ENCODE results near the gene CNGB1. TPM values are rescaled to one million over a fixed set of nuclear protein-coding genes. Genes with fewer than 3 reads are reported as not detected.

Gene CNGB1
- total RNA-seq, 2 experiments from 2014 or later = not detected

DNA sequence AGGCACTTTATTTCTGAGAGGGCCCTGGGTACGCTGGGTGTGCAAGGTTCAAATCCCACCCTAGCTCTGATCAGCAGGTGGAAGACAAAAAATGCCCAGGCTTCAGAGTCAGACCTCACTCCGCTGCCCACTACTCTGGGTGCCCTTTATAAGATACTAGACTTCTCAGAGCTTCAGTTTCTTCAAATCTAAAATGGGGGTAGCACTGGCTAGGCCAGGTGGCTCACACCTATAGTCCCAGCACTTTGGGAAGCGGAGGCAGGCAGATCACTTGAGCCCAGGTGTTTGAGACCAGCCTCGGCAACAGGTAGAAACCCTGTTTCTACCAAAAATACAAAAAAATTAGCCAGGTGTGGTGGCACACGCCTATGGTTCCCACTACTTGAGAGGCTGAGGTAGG is 32.0 kb upstream of the CNGB1 start:
- Mint-ChIP-seq H3K27ac (no peak overlapping the region), H3K36me3 (ENCODE audit: low read depth) (peaks cover 20% of the 10 kb centered on the region), H3K4me3 (peak overlapping the region; percentile 90)

GRCh38 chr16:58002416-58002800 is 31.5 kb upstream of the CNGB1 start:
- DNase-seq = no peak
- H3K9me3 Mint-ChIP-seq = no peaks in the 10 kb centered on the region
- peaks cover 36% of the 10 kb centered on the region for H3K4me1 Mint-ChIP-seq (ENCODE audit: low read depth)
- H3K27ac Mint-ChIP-seq = no peak overlapping the region
- peaks cover 21% of the 10 kb centered on the region for H3K36me3 Mint-ChIP-seq (ENCODE audit: low read depth)
- intact Hi-C loops (cut with micrococcal nuclease) = loop anchor here (5.0 kb wide), 1 partner anchor 105 kb away; no protein-coding TSS in a partner anchor
- ATAC-seq = no peak
- no peaks in the 10 kb centered on the region for H3K27me3 Mint-ChIP-seq
- POLR2A ChIA-PET = no interaction called here
- peak overlapping the region; percentile 90 for H3K4me3 Mint-ChIP-seq
- CTCF ChIA-PET = interaction anchor here (0.9 to 1.6 kb wide), 3 partner anchors 8 to 103 kb away, joined by 3 to 5 read pairs (median 4); no protein-coding TSS in a partner anchor
- TF ChIP-seq CTCF (IDR thresholded peaks at IDR 0.05) = no peak

More for the DNA sequence above, 32.0 kb upstream of the CNGB1 start:
- TF ChIP-seq CTCF (IDR thresholded peaks at IDR 0.05) = no peak
- POLR2A ChIA-PET = no interaction called here
- CTCF ChIA-PET = interaction anchor here (1.6 kb wide), 1 partner anchor 8 kb away, joined by 3 read pairs; no protein-coding TSS in a partner anchor
- no peaks in the 10 kb centered on the region for H3K9me3 Mint-ChIP-seq
- intact Hi-C loops (cut with micrococcal nuclease) = loop anchor here (5.0 kb wide), 1 partner anchor 106 kb away; no protein-coding TSS in a partner anchor
- DNase-seq (no peak), ATAC-seq (no peak)
- peaks cover 31% of the 10 kb centered on the region for H3K4me1 Mint-ChIP-seq (ENCODE audit: low read depth)
- H3K27me3 Mint-ChIP-seq = no peaks in the 10 kb centered on the region

DNA sequence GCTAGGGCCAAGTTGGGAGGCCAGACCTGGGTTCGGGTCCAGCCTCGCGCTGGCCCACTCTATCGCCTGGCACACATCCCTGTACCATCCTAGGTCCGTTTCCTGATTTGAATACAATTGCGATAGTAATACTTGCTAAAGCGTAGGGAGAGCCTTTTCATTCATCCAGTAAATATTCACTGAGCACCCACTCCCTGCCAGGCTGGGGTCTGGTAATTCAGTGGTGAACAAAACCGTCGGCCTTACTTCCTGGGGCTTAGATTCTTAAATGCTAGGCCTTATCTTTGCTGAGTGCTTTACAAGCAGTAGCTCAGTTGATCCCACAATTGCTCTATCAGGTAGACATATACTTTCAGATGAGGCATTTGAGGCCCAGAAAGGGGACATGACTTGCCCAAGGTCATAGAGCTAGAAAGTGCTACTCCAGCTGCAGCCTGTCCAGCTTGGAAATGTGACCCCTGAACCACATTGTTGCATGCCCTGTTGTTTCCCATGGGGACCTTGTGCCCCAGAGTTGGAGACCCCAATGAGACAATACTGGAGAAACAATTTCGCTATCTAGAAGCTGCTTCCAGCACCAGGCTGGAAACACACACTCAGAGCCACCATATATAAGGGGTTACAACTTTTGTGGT is 31.0 kb upstream of the CNGB1 start:
- H3K4me3 Mint-ChIP-seq = peak overlapping the region; percentile 90
- TF ChIP-seq CTCF (IDR thresholded peaks at IDR 0.05) = no peak
- intact Hi-C loops (cut with micrococcal nuclease) = loop anchor here (5.0 kb wide), 1 partner anchor 105 kb away; no protein-coding TSS in a partner anchor
- ATAC-seq (no peak), DNase-seq (no peak)
- ChIA-PET CTCF (interaction anchor here (0.9 to 3.5 kb wide), 5 partner anchors 9 to 426 kb away, joined by 3 to 17 read pairs (median 5); partner anchors contain the start of gene CFAP20), POLR2A (interaction anchor here (0.8 to 1.1 kb wide), 2 partner anchors 128 to 541 kb away, joined by 3 read pairs; partner anchors contain the start of gene CFAP20)
- H3K4me1 Mint-ChIP-seq (ENCODE audit: low read depth) = peaks cover 38% of the 10 kb centered on the region
- H3K27ac Mint-ChIP-seq = peak overlapping the region; percentile 89
- H3K27me3 Mint-ChIP-seq = no peaks in the 10 kb centered on the region
- peaks cover 20% of the 10 kb centered on the region for H3K36me3 Mint-ChIP-seq (ENCODE audit: low read depth)
- H3K9me3 Mint-ChIP-seq = no peaks in the 10 kb centered on the region

- H3K27me3 Mint-ChIP-seq = no peaks in the 10 kb centered on the region
- H3K4me1 Mint-ChIP-seq (ENCODE audit: low read depth) = peaks cover 40% of the 10 kb centered on the region
- H3K4me3 Mint-ChIP-seq = peak within 1 kb of the TSS; percentile 90
- intact Hi-C loops (cut with micrococcal nuclease) = loop anchor here (5.0 kb wide), 1 partner anchor 104 kb away; no protein-coding TSS in a partner anchor
- no peaks in the 10 kb centered on the region for H3K9me3 Mint-ChIP-seq
- ATAC-seq (peak; percentile 82), DNase-seq (peak; percentile 83)
- CTCF ChIA-PET = interaction anchor here (1.0 to 4.3 kb wide), 9 partner anchors 9 to 425 kb away, joined by 3 to 36 read pairs (median 4); partner anchors contain the start of gene CFAP20
- TF ChIP-seq CTCF (IDR thresholded peaks at IDR 0.05) = peak; percentile 67
- H3K36me3 Mint-ChIP-seq (ENCODE audit: low read depth) = peaks cover 16% of the 10 kb centered on the region
- POLR2A ChIA-PET = interaction anchor here (0.5 to 2.4 kb wide), 7 partner anchors 100 to 542 kb away, joined by 3 to 7 read pairs (median 3); partner anchors contain the start of genes CFAP20 and KATNB1
- H3K27ac Mint-ChIP-seq = peak within 1 kb of the TSS; percentile 89
These were observed 30.1 kb upstream of the CNGB1 start, which contains the start of gene USB1 for GRCh38 chr16:58000706-58001676. TSS of gene USB1 (plus strand) at chr16:58001407. CDS start at chr16:58001484, 77 bp downstream.
